Erythroblast (primary cell): Measurements from ENCODE around the gene PPCS.

Source experiments
- GATA1 ChIP-seq: IDR thresholded peaks from 2 replicates; pipeline ENCODE4 v1.6.1; 2011; ENCODE audit warnings: low read depth, mild to moderate bottlenecking, control low read depth, low read length, moderate library complexity
- POLR2A ChIP-seq: IDR thresholded peaks from 2 replicates; pipeline ENCODE4 v1.6.1; 2011; ENCODE audit warnings: mild to moderate bottlenecking, low read length

DNA sequence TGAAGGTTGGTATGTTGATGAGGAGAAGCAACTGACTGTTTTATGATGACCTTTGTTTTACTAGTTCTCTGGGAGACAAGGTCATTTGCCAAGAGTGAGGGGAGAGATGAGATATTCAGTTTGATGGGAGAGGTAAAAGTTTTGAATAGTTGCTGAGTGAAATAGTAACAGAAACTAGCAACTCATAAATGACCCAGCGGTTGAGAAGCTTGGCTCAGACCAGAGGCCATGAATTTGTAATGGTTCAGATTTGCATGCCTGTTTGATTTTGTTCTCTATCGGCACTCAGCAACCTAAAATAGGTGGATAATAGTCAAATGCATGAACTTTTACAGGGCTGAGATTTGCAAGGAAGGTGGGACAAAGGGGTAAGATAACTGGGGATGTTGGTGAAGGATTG, 13.4 kb downstream of the PPCS start:
- TF ChIP-seq POLR2A (no peak), GATA1 (no peak)
